ENCODE results near the gene GSK3A.
"Not testable (repeated sequence)": the region's sequence is repeated elsewhere in the genome, so short reads cannot be mapped to it uniquely, and the experiment has no call there.

DNA sequence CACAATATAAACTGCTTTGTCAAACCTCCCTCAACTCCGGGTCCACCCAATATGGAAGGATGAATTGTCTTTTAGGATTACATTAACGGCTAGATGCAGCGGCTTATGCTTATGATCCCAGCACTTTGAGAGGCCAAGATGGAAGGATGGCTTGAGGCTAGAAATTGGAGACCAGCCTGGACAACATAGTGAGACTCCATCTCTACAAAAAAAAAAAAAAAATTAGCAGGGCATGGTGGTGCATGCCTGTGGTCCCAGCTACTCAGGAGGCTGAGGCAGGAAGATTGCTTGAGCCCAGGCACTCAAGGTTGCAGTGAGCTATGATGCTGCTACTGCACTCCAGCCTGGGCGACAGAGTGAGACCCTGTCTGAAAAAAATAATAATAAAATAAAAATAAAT lies 23.7 kb upstream of the GSK3A start:
- TF ChIP-seq, protein P1, sequence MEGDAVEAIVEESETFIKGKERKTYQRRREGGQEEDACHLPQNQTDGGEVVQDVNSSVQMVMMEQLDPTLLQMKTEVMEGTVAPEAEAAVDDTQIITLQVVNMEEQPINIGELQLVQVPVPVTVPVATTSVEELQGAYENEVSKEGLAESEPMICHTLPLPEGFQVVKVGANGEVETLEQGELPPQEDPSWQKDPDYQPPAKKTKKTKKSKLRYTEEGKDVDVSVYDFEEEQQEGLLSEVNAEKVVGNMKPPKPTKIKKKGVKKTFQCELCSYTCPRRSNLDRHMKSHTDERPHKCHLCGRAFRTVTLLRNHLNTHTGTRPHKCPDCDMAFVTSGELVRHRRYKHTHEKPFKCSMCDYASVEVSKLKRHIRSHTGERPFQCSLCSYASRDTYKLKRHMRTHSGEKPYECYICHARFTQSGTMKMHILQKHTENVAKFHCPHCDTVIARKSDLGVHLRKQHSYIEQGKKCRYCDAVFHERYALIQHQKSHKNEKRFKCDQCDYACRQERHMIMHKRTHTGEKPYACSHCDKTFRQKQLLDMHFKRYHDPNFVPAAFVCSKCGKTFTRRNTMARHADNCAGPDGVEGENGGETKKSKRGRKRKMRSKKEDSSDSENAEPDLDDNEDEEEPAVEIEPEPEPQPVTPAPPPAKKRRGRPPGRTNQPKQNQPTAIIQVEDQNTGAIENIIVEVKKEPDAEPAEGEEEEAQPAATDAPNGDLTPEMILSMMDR (conservative IDR thresholded peaks at IDR 0.05), result not testable (repeated sequence)
- TF ChIP-seq EZH2 (IDR thresholded peaks at IDR 0.05; ENCODE audit: low read depth), result not testable (repeated sequence)
